T-helper 1 cell treated with Interleukin-12 subunit alpha and Interleukin-12 subunit beta and Interleukin-4 antibody, amounts not matched to agents 30 μg/mL and 1 μg/mL, for 36 hours (primary cell): ENCODE results near the gene STOML3.

Source experiments
- H3K27ac Mint-ChIP-seq: one replicate; pipeline ENCODE4 v1.8.0; 2021; ENCODE audit warnings: mild to moderate bottlenecking, mixed read lengths
- H3K27me3 Mint-ChIP-seq: one replicate; pipeline ENCODE4 v1.8.0; 2021; ENCODE audit warnings: low read depth, mixed read lengths
- H3K36me3 Mint-ChIP-seq: one replicate; pipeline ENCODE4 v1.8.0; 2021; ENCODE audit warnings: low read depth, mixed read lengths
- H3K4me1 Mint-ChIP-seq: one replicate; pipeline ENCODE4 v1.8.0; 2021; ENCODE audit warnings: low read depth, mixed read lengths
- H3K4me3 Mint-ChIP-seq: one replicate; pipeline ENCODE4 v1.8.0; 2021; ENCODE audit warnings: mild to moderate bottlenecking, moderate library complexity, mixed read lengths
- H3K9me3 Mint-ChIP-seq: one replicate; pipeline ENCODE4 v1.8.0; 2021; ENCODE audit warnings: mixed read lengths

Gene STOML3

GRCh38 chr13:38990693-38991092, at the start of gene STOML3:
STOML3 (minus strand) TSS chr13:38990831; CDS start chr13:38990721, 110 bp downstream.
- no peak within 1 kb of the TSS for H3K27ac Mint-ChIP-seq
- no peaks in the 10 kb centered on the region for H3K4me1 Mint-ChIP-seq

GRCh38 chr13:39040206-39040605, 49.6 kb upstream of the STOML3 start:
- Mint-ChIP-seq H3K4me3 (peak overlapping the region; percentile 26), H3K9me3 (no peaks in the 10 kb centered on the region), H3K4me1 (peaks cover 25% of the 10 kb centered on the region), H3K27me3 (no peaks in the 10 kb centered on the region), H3K36me3 (peaks cover 13% of the 10 kb centered on the region), H3K27ac (peak overlapping the region; percentile 5)

More at GRCh38 chr13:38990693-38991092, at the start of gene STOML3:
- Mint-ChIP-seq H3K36me3 (no peaks in the 10 kb centered on the region), H3K9me3 (no peaks in the 10 kb centered on the region), H3K4me3 (no peak within 1 kb of the TSS), H3K27me3 (peaks cover 5% of the 10 kb centered on the region)

GRCh38 chr13:39039041-39039440, 48.4 kb upstream of the STOML3 start:
- peaks cover 33% of the 10 kb centered on the region for H3K4me1 Mint-ChIP-seq
- peak overlapping the region; percentile 92 for H3K4me3 Mint-ChIP-seq
- peaks cover 9% of the 10 kb centered on the region for H3K36me3 Mint-ChIP-seq
- no peaks in the 10 kb centered on the region for H3K27me3 Mint-ChIP-seq
- no peaks in the 10 kb centered on the region for H3K9me3 Mint-ChIP-seq
- H3K27ac Mint-ChIP-seq, result peak overlapping the region; percentile 95

GRCh38 chr13:39038569-39039030, 48.0 kb upstream of the STOML3 start:
- H3K4me1 Mint-ChIP-seq, result peaks cover 37% of the 10 kb centered on the region
- H3K27me3 Mint-ChIP-seq, result no peaks in the 10 kb centered on the region
- H3K36me3 Mint-ChIP-seq, result peaks cover 9% of the 10 kb centered on the region
- peak overlapping the region; percentile 95 for H3K27ac Mint-ChIP-seq
- H3K4me3 Mint-ChIP-seq, result peak overlapping the region; percentile 92
- no peaks in the 10 kb centered on the region for H3K9me3 Mint-ChIP-seq

- peak within 1 kb of the TSS; percentile 95 for H3K27ac Mint-ChIP-seq
- peak within 1 kb of the TSS; percentile 92 for H3K4me3 Mint-ChIP-seq
- no peaks in the 10 kb centered on the region for H3K27me3 Mint-ChIP-seq
- H3K4me1 Mint-ChIP-seq, result peaks cover 37% of the 10 kb centered on the region
- no peaks in the 10 kb centered on the region for H3K9me3 Mint-ChIP-seq
- H3K36me3 Mint-ChIP-seq, result peaks cover 6% of the 10 kb centered on the region
Observed at GRCh38 chr13:39037880-39038568, 47.4 kb upstream of the STOML3 start, which contains the start of the genes NHLRC3 and PROSER1. NHLRC3 (plus strand) TSS chr13:39038456; CDS start chr13:39038640, 184 bp downstream. PROSER1 (minus strand) TSS chr13:39038089; CDS start chr13:39037242, 847 bp downstream.

- Mint-ChIP-seq H3K4me1 (peaks cover 34% of the 10 kb centered on the region), H3K27me3 (no peaks in the 10 kb centered on the region), H3K36me3 (peaks cover 4% of the 10 kb centered on the region), H3K27ac (peak overlapping the region; percentile 95), H3K4me3 (peak overlapping the region; percentile 92), H3K9me3 (no peaks in the 10 kb centered on the region)
Observed at GRCh38 chr13:39037410-39037879, 46.8 kb upstream of the STOML3 start.

- Mint-ChIP-seq H3K4me3 (peak overlapping the region; percentile 88), H3K4me1 (peaks cover 40% of the 10 kb centered on the region), H3K27ac (peak overlapping the region; percentile 80), H3K9me3 (no peaks in the 10 kb centered on the region), H3K36me3 (peaks cover 4% of the 10 kb centered on the region), H3K27me3 (no peaks in the 10 kb centered on the region)
Observed at GRCh38 chr13:39036212-39036611, 45.6 kb upstream of the STOML3 start.

- Mint-ChIP-seq H3K9me3 (no peaks in the 10 kb centered on the region), H3K4me1 (peaks cover 39% of the 10 kb centered on the region), H3K4me3 (peak overlapping the region; percentile 88), H3K36me3 (peaks cover 3% of the 10 kb centered on the region), H3K27me3 (no peaks in the 10 kb centered on the region), H3K27ac (peak overlapping the region; percentile 80)
Observed at GRCh38 chr13:39035799-39036198, 45.2 kb upstream of the STOML3 start.

GRCh38 chr13:39035204-39035603, 44.6 kb upstream of the STOML3 start:
- no peaks in the 10 kb centered on the region for H3K9me3 Mint-ChIP-seq
- H3K4me1 Mint-ChIP-seq, result peaks cover 36% of the 10 kb centered on the region
- peak overlapping the region; percentile 88 for H3K4me3 Mint-ChIP-seq
- no peaks in the 10 kb centered on the region for H3K36me3 Mint-ChIP-seq
- H3K27ac Mint-ChIP-seq, result no peak overlapping the region
- no peaks in the 10 kb centered on the region for H3K27me3 Mint-ChIP-seq

- no peaks in the 10 kb centered on the region for H3K9me3 Mint-ChIP-seq
- H3K27ac Mint-ChIP-seq, result no peak overlapping the region
- H3K27me3 Mint-ChIP-seq, result no peaks in the 10 kb centered on the region
- peaks cover 33% of the 10 kb centered on the region for H3K4me1 Mint-ChIP-seq
- no peaks in the 10 kb centered on the region for H3K36me3 Mint-ChIP-seq
- no peak overlapping the region for H3K4me3 Mint-ChIP-seq
Observed at GRCh38 chr13:39034085-39034484, 43.5 kb upstream of the STOML3 start.

GRCh38 chr13:39032150-39032549, 41.5 kb upstream of the STOML3 start:
- H3K27me3 Mint-ChIP-seq, result no peaks in the 10 kb centered on the region
- H3K4me1 Mint-ChIP-seq, result peaks cover 32% of the 10 kb centered on the region
- no peaks in the 10 kb centered on the region for H3K9me3 Mint-ChIP-seq
- H3K4me3 Mint-ChIP-seq, result no peak overlapping the region
- peaks cover 8% of the 10 kb centered on the region for H3K36me3 Mint-ChIP-seq
- H3K27ac Mint-ChIP-seq, result no peak overlapping the region

- H3K27ac Mint-ChIP-seq, result no peak overlapping the region
- peaks cover 5% of the 10 kb centered on the region for H3K4me1 Mint-ChIP-seq
- H3K9me3 Mint-ChIP-seq, result no peaks in the 10 kb centered on the region
- no peaks in the 10 kb centered on the region for H3K27me3 Mint-ChIP-seq
- H3K36me3 Mint-ChIP-seq, result peaks cover 39% of the 10 kb centered on the region
- H3K4me3 Mint-ChIP-seq, result no peak overlapping the region
Observed at GRCh38 chr13:39025433-39025839, 34.8 kb upstream of the STOML3 start.

- no peaks in the 10 kb centered on the region for H3K9me3 Mint-ChIP-seq
- H3K27ac Mint-ChIP-seq, result no peak overlapping the region
- H3K4me1 Mint-ChIP-seq, result peaks cover 6% of the 10 kb centered on the region
- H3K36me3 Mint-ChIP-seq, result peaks cover 42% of the 10 kb centered on the region
- H3K27me3 Mint-ChIP-seq, result no peaks in the 10 kb centered on the region
- no peak overlapping the region for H3K4me3 Mint-ChIP-seq
Observed at GRCh38 chr13:39023761-39024160, 33.1 kb upstream of the STOML3 start.

GRCh38 chr13:39023316-39023715, 32.7 kb upstream of the STOML3 start:
- H3K9me3 Mint-ChIP-seq, result no peaks in the 10 kb centered on the region
- peaks cover 44% of the 10 kb centered on the region for H3K36me3 Mint-ChIP-seq
- H3K27me3 Mint-ChIP-seq, result no peaks in the 10 kb centered on the region
- H3K4me1 Mint-ChIP-seq, result peaks cover 8% of the 10 kb centered on the region
- H3K4me3 Mint-ChIP-seq, result no peak overlapping the region
- no peak overlapping the region for H3K27ac Mint-ChIP-seq

- H3K4me3 Mint-ChIP-seq, result no peak overlapping the region
- no peaks in the 10 kb centered on the region for H3K9me3 Mint-ChIP-seq
- no peaks in the 10 kb centered on the region for H3K27me3 Mint-ChIP-seq
- peaks cover 39% of the 10 kb centered on the region for H3K36me3 Mint-ChIP-seq
- peaks cover 18% of the 10 kb centered on the region for H3K4me1 Mint-ChIP-seq
- H3K27ac Mint-ChIP-seq, result no peak overlapping the region
Observed at GRCh38 chr13:39020853-39021462, 30.3 kb upstream of the STOML3 start.
